ENCODE data around the gene SWAP70. TPM values are rescaled to one million over a fixed set of nuclear protein-coding genes. Genes with fewer than 3 reads are reported as not detected.

SWAP70 gene
- total RNA-seq, 1 experiment from 2014 or later = 21.1 TPM

- no peak for DNase-seq (ENCODE audit: low spot score)
- CTCF ChIA-PET = no interaction called here
- Histone ChIP-seq H3K27me3 (replicated peaks; ENCODE audit: insufficient read depth, low read depth, low read length, poor library complexity) (no peaks in the 10 kb centered on the region), H3K4me3 (ENCODE audit: low read depth, low read length, poor library complexity, severe bottlenecking) (no peak overlapping the region), H3K9me3 (ENCODE audit: low read depth, low read length, poor library complexity, severe bottlenecking) (no peaks in the 10 kb centered on the region), H3K27ac (ENCODE audit: low read depth, low read length, poor library complexity, severe bottlenecking) (no peak overlapping the region), H3K36me3 (ENCODE audit: insufficient read depth, low read length, poor library complexity, severe bottlenecking) (no peaks in the 10 kb centered on the region), H3K4me1 (ENCODE audit: insufficient read depth, low read length, poor library complexity, severe bottlenecking) (peaks cover 30% of the 10 kb centered on the region)
- intact Hi-C loops (cut with micrococcal nuclease; ENCODE audit: unreplicated experiment) = no loop called here
- BruUV-seq (replicated peaks) = no TSS peak
- TF ChIP-seq EZH2 (IDR thresholded peaks at IDR 0.05; ENCODE audit: borderline replicate concordance, low read depth, low read length, poor library complexity, severe bottlenecking) (no peak), CTCF (conservative IDR thresholded peaks at IDR 0.05; ENCODE audit: low read depth, low read length) (no peak)
- POLR2A ChIA-PET (ENCODE audit: low non-redundant PET) = no interaction called here
Observed at GRCh38 chr11:9761441-9761945, 97.6 kb downstream of the SWAP70 start.

GRCh38 chr11:9762531-9762930 lies 98.7 kb downstream of the SWAP70 start:
- DNase-seq (ENCODE audit: low spot score) = no peak
- ChIA-PET CTCF (no interaction called here), POLR2A (ENCODE audit: low non-redundant PET) (no interaction called here)
- intact Hi-C loops (cut with micrococcal nuclease; ENCODE audit: unreplicated experiment) = no loop called here
- BruUV-seq (replicated peaks) = no TSS peak
- Histone ChIP-seq H3K27ac (ENCODE audit: low read depth, low read length, poor library complexity, severe bottlenecking) (no peak overlapping the region), H3K4me1 (ENCODE audit: insufficient read depth, low read length, poor library complexity, severe bottlenecking) (peaks cover 30% of the 10 kb centered on the region), H3K36me3 (ENCODE audit: insufficient read depth, low read length, poor library complexity, severe bottlenecking) (no peaks in the 10 kb centered on the region), H3K9me3 (ENCODE audit: low read depth, low read length, poor library complexity, severe bottlenecking) (no peaks in the 10 kb centered on the region), H3K4me3 (ENCODE audit: low read depth, low read length, poor library complexity, severe bottlenecking) (no peak overlapping the region), H3K27me3 (replicated peaks; ENCODE audit: insufficient read depth, low read depth, low read length, poor library complexity) (no peaks in the 10 kb centered on the region)
- TF ChIP-seq EZH2 (IDR thresholded peaks at IDR 0.05; ENCODE audit: borderline replicate concordance, low read depth, low read length, poor library complexity, severe bottlenecking) (no peak), CTCF (conservative IDR thresholded peaks at IDR 0.05; ENCODE audit: low read depth, low read length) (no peak)

GRCh38 chr11:9763301-9763700 lies 99.4 kb downstream of the SWAP70 start:
- no peak for DNase-seq (ENCODE audit: low spot score)
- Histone ChIP-seq H3K9me3 (ENCODE audit: low read depth, low read length, poor library complexity, severe bottlenecking) (no peaks in the 10 kb centered on the region), H3K27ac (ENCODE audit: low read depth, low read length, poor library complexity, severe bottlenecking) (no peak overlapping the region), H3K4me3 (ENCODE audit: low read depth, low read length, poor library complexity, severe bottlenecking) (no peak overlapping the region), H3K4me1 (ENCODE audit: insufficient read depth, low read length, poor library complexity, severe bottlenecking) (peaks cover 27% of the 10 kb centered on the region), H3K36me3 (ENCODE audit: insufficient read depth, low read length, poor library complexity, severe bottlenecking) (no peaks in the 10 kb centered on the region), H3K27me3 (replicated peaks; ENCODE audit: insufficient read depth, low read depth, low read length, poor library complexity) (no peaks in the 10 kb centered on the region)
- TF ChIP-seq CTCF (conservative IDR thresholded peaks at IDR 0.05; ENCODE audit: low read depth, low read length) = no peak
- TF ChIP-seq EZH2 (IDR thresholded peaks at IDR 0.05; ENCODE audit: borderline replicate concordance, low read depth, low read length, poor library complexity, severe bottlenecking) = no peak
- no TSS peak for BruUV-seq (replicated peaks)
- intact Hi-C loops (cut with micrococcal nuclease; ENCODE audit: unreplicated experiment) = no loop called here
- CTCF ChIA-PET = no interaction called here
- POLR2A ChIA-PET (ENCODE audit: low non-redundant PET) = no interaction called here
